OCI-LY7 (cell line): ENCODE data around the gene AGK.

Experiments
- CTCF ChIP-seq: fragments of 200-600 bp; sonication (generic); conservative IDR thresholded peaks from 2 replicates; pipeline ENCODE4 v1.5.1; 2014; ENCODE audit warnings: mild to moderate bottlenecking, antibody characterized with exemption, low read length, moderate library complexity, mixed read lengths
- EZH2phosphoT487 ChIP-seq: fragments of 200-600 bp; sonication (generic); IDR thresholded peaks from 2 replicates; pipeline ENCODE4 v1.6.1; 2018; ENCODE audit warnings: low read depth, borderline replicate concordance, mild to moderate bottlenecking, mixed run types, antibody characterized with exemption, low read length, moderate library complexity, mixed read lengths

- TF ChIP-seq CTCF (no peak), EZH2phosphoT487 (no peak)
These were observed 6.2 kb downstream of the AGK start for GRCh38 chr7:141557360-141557759.
